Type B pancreatic cell (in vitro differentiated cells): Measurements from ENCODE around the gene GNB5. TPM values are rescaled to one million over a fixed set of nuclear protein-coding genes. Genes with fewer than 3 reads are reported as not detected.

Experiments used
- DNase-seq: peaks from one replicate; pipeline ENCODE4 v3.0.0; 2021; ENCODE audit warnings: mixed read lengths; ENCODE audit not compliant: unreplicated experiment; ENCODE audit errors: extremely low spot score
- H3K27ac Mint-ChIP-seq: 2 replicates; pipeline ENCODE4 v1.8.0; 2021; ENCODE audit warnings: mild to moderate bottlenecking, mixed read lengths
- H3K27me3 Mint-ChIP-seq: 2 replicates; pipeline ENCODE4 v1.8.0; 2021; ENCODE audit warnings: mixed read lengths
- H3K36me3 Mint-ChIP-seq: 2 replicates; pipeline ENCODE4 v1.8.0; 2021; ENCODE audit warnings: mixed read lengths
- H3K4me1 Mint-ChIP-seq: one replicate; pipeline ENCODE4 v1.8.0; 2021; ENCODE audit warnings: mixed read lengths; ENCODE audit not compliant: unreplicated experiment
- H3K4me3 Mint-ChIP-seq: 2 replicates; pipeline ENCODE4 v1.8.0; 2021; ENCODE audit warnings: mild to moderate bottlenecking, mixed read lengths
- H3K9me3 Mint-ChIP-seq: 2 replicates; pipeline ENCODE4 v1.8.0; 2021; ENCODE audit warnings: mixed read lengths
- total RNA-seq: library from RNA; stranded (reverse); gene quantifications from 2 replicates; pipeline ENCODE4 v1.2.1, GENCODE V29; 2021; ENCODE audit warnings: low replicate concordance
- TF ChIP-seq, protein P1 (sequence below): fragments of 200-600 bp; sonication (generic); conservative IDR thresholded peaks from 2 replicates; pipeline ENCODE4 v1.5.0; 2021; ENCODE audit warnings: antibody characterized with exemption, mild to moderate bottlenecking

Gene GNB5
- total RNA-seq, 1 donor from 2014 or later: 19.9 TPM

DNA sequence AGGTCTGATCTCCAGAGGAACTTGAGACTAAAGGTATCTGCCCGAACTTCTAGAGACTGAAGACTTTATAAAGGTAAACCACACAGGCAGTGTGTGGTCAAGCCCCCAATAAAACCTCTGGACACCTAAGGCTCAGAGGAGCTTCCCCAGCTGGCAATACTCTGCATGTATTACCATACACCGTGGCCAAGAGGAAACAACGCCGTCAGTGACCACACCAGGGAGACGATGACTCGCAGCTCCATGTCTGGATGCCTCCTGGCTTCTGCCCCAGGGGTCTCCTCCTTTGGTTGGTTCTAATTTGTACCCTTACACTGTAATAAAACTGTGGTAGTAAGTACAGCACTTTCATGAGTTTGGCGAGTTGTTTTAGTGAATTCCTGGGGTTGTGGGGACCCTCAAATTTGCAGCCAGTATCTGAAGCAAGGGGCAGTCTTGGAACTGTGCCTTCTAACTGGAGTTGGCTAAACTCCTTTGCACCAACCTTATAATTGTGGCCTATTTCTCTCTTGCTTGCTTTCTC is 46.5 kb downstream of the GNB5 start:
- TF ChIP-seq, protein P1, sequence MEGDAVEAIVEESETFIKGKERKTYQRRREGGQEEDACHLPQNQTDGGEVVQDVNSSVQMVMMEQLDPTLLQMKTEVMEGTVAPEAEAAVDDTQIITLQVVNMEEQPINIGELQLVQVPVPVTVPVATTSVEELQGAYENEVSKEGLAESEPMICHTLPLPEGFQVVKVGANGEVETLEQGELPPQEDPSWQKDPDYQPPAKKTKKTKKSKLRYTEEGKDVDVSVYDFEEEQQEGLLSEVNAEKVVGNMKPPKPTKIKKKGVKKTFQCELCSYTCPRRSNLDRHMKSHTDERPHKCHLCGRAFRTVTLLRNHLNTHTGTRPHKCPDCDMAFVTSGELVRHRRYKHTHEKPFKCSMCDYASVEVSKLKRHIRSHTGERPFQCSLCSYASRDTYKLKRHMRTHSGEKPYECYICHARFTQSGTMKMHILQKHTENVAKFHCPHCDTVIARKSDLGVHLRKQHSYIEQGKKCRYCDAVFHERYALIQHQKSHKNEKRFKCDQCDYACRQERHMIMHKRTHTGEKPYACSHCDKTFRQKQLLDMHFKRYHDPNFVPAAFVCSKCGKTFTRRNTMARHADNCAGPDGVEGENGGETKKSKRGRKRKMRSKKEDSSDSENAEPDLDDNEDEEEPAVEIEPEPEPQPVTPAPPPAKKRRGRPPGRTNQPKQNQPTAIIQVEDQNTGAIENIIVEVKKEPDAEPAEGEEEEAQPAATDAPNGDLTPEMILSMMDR: no peak
- DNase-seq: no peak

DNA sequence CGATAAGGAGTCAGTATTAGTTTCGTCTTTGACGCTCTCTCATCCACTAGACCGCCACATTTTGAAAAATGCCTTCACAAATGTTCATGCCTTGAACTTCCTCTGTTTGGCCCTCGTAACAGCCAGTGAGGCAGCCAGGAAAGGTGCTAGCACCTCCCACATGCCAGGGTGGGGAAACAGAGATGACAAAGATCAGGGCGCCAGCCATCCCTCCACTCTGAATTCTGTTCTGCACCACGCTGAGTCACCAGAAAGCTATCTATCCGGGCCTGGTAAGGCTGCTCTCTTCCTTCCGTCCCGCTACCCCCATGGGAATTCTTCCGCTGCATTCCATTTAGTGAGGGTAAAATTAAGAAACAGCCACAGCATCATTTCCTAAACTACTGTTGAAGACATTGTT is 47.3 kb downstream of the GNB5 start:
- no peak overlapping the region for H3K27ac Mint-ChIP-seq
- H3K27me3 Mint-ChIP-seq: no peaks in the 10 kb centered on the region
- DNase-seq: no peak
- TF ChIP-seq, protein P1: no peak
- peaks cover 6% of the 10 kb centered on the region for H3K4me1 Mint-ChIP-seq
- no peak overlapping the region for H3K4me3 Mint-ChIP-seq
- peaks cover 12% of the 10 kb centered on the region for H3K36me3 Mint-ChIP-seq
- no peaks in the 10 kb centered on the region for H3K9me3 Mint-ChIP-seq

More for the DNA sequence above, 46.5 kb downstream of the GNB5 start:
- H3K4me1 Mint-ChIP-seq: peaks cover 4% of the 10 kb centered on the region
- H3K27me3 Mint-ChIP-seq: no peaks in the 10 kb centered on the region
- H3K36me3 Mint-ChIP-seq: peaks cover 12% of the 10 kb centered on the region
- no peak overlapping the region for H3K4me3 Mint-ChIP-seq
- no peaks in the 10 kb centered on the region for H3K9me3 Mint-ChIP-seq
- H3K27ac Mint-ChIP-seq: no peak overlapping the region

DNA sequence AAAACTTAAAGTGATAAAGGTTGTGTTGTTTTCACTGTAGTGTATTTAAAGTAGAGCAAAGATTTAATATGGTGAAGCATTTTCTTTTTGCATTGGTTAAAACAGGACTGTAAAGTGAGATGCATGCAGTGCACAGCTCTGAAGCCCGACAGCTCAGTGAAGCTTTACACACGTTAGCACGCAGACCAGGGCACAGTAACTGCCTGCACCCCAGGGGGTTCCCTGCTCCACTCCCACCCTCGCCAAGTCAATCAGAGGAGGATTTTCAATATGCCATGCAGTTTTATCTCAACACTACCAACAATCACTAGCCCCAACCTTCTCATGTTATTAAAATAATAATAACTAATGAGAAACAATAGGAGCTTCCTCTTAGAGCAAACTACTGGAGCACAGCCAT is 50.5 kb downstream of the GNB5 start:
- H3K27ac Mint-ChIP-seq: no peak overlapping the region
- TF ChIP-seq, protein P1: no peak
- no peaks in the 10 kb centered on the region for H3K9me3 Mint-ChIP-seq
- H3K4me3 Mint-ChIP-seq: no peak overlapping the region
- H3K36me3 Mint-ChIP-seq: peaks cover 5% of the 10 kb centered on the region
- no peaks in the 10 kb centered on the region for H3K27me3 Mint-ChIP-seq
- no peak for DNase-seq
- H3K4me1 Mint-ChIP-seq: peaks cover 6% of the 10 kb centered on the region

DNA sequence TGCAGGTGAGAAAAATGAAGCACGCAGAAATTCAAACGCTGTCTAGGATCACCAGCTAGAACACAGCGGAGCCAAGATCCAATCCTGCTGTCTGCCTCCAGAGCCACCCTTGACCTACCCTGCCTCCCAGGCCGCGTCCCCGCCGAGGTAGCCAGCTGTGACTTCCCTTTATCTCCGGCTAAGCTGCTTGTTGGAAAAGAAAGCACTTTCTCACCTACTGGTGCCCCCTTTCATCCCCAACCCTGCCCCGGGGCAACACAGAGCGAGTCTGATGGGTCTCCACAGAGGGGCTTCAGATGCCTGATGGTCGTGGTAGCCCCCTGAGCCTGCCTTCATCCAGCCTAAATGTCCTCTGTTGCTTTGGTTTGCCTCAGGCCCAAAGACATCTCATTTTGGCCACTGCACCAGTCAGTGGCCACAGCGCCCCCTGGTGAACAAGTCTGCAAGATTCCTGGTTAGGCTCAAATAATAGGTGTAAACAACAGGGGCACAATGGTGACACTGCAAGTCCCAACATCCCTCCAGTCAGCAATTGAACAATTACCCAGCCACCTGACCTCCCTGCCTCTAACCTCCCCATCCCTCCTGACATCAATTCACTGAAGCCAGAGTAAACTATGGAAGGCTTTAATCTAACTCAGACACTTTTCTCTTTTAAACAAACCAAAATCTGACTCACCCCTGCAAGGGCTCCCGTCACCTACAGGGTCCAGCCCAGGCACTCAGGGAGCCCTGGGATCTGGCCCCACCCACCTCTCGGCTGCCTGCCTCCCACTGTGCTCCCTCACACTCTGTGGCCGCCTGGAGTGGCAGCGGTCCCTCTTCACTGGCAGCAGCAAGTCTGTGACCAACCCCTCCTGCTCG is 51.4 kb downstream of the GNB5 start:
- peaks cover 5% of the 10 kb centered on the region for H3K36me3 Mint-ChIP-seq
- no peaks in the 10 kb centered on the region for H3K9me3 Mint-ChIP-seq
- peaks cover 6% of the 10 kb centered on the region for H3K4me1 Mint-ChIP-seq
- no peak for DNase-seq
- TF ChIP-seq, protein P1: peak; percentile 87
- no peaks in the 10 kb centered on the region for H3K27me3 Mint-ChIP-seq
- H3K27ac Mint-ChIP-seq: peak overlapping the region; percentile 45
- H3K4me3 Mint-ChIP-seq: no peak overlapping the region

DNA sequence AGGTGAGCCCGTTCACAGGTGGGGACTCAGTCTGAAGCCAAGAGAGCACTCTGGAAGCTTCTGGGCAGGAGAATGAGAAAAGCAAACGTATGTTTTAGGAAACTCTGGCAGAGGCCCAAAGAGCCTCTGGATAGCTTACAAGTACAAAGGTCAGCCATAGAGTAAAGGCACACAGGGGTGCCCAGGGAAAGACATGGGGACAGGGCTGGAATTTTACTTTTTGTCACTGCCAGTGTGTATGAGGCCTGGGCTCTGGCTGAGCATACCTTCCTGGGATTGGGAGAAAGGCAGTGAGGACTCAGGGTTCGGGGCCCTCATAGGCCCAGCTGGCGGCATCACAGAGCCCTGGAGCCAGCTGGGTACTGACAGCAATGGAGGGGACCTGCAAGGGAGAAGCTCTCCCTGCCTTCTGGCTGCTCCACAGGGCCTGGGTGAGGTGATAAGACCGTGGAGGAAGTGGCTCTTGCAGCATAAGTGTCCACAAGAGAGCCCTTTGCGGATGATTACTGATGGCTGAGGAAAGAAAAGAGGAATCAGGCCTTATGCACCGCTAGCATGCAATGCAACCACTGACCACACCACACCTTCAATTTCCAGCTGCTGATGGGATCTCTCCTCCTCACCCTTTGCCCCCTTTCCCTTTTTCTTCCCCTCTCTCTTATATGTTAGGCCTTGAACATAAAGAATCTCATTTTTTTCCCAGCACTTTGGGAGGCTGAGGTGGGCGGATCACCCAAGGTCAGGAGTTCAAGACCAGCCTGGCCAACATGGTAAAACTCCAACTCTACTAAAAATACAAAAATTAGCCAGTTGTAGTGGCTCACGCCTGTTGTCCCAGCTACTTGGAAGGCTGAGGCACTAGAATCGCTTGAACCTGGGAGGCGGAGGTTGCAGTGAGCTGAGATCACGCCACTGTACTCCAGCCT is 53.5 kb downstream of the GNB5 start:
- Mint-ChIP-seq H3K27ac (no peak overlapping the region), H3K4me1 (peaks cover 6% of the 10 kb centered on the region), H3K27me3 (no peaks in the 10 kb centered on the region), H3K4me3 (no peak overlapping the region), H3K36me3 (peaks cover 3% of the 10 kb centered on the region), H3K9me3 (no peaks in the 10 kb centered on the region)
- TF ChIP-seq, protein P1: no peak
- DNase-seq: no peak
